UCSD-AML1 (cell line): Measurements from ENCODE around the gene NFKBIA.
"Not testable (repeated sequence)": the region's sequence is repeated elsewhere in the genome, so short reads cannot be mapped to it uniquely, and the experiment has no call there.

Experiments used
- DNase-seq: peaks from one replicate; lab custom pipeline; 2025; ENCODE audit not compliant: unreplicated experiment; lab: John Stamatoyannopoulos, UW

NFKBIA gene, protein sequence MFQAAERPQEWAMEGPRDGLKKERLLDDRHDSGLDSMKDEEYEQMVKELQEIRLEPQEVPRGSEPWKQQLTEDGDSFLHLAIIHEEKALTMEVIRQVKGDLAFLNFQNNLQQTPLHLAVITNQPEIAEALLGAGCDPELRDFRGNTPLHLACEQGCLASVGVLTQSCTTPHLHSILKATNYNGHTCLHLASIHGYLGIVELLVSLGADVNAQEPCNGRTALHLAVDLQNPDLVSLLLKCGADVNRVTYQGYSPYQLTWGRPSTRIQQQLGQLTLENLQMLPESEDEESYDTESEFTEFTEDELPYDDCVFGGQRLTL

DNA sequence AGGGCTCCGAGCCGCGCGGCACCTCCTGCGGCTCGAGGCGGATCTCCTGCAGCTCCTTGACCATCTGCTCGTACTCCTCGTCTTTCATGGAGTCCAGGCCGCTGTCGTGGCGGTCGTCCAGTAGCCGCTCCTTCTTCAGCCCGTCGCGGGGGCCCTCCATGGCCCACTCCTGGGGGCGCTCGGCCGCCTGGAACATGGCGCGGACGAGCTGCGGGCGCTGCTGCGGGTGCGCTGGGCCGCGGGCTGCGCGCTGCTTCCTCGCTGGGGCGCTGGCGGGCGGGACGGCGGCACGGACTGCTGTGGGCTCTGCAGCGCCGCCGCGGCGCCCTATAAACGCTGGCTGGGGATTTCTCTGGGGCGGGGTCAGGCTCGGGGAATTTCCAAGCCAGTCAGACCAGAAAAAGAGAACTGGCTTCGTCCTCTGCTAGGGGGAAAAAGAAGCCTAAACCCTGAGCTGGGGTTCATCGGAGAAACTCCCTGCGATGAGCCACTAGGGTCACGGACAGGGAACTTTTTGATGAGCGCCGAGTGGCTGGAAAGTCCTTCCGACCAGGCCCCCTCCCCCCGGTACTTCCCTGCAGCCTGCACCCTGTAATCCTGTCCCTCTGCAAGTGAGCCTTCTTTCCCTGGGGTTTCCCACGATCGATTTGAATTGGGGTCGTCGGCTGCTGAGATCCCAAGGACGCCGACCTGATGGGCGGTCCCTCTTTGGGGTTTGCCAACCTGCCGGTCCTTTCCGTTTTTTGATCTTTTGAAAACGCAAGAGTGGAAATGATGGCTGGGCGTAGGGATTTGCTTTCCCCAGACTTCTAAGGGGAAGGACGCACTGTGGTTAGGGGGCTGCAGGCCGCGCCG lies at the start of gene NFKBIA:
Gene NFKBIA (minus strand): TSS at position 301 of the 855 bp plus-strand sequence. CDS start 105 bp downstream, at position 196.
- peak; percentile 92 for DNase-seq

DNA sequence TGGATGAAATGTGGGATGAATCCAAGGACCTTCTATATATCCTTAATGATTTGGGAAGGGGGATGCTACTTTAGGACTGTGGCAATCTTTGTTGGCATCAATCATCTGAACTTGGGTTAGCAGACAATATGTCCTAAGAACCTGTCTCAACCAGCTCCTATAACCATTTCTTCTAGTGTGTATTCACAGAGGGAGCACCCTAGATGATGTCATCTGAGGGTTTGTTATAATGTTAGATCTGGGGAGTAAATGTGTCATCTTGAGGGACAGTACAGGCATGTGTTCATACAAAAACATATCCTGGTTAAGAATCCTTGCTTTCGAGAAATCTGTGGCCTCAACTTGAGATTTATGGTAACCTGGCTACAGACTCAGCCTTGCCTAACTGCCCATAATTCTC lies 41.9 kb upstream of the NFKBIA start:
- no peak for DNase-seq

DNA sequence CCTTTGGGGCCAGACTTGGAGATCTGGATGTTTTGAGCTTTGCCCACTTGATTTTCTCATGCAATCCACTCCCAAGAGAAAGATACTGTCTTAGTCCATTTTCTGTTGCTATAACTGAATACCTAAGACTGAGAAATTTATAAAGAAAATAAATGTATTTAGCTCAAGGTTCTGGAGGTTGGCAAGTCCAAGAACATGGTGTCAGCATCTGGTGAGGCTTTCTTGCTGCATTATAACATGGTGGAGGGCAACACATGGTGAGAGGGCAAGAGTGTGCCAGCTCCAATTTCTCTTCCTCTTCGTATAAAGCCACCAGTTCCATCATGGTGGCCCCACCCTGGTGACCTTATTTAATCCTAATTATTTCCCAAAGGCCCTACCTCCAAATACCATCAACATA lies 39.6 kb upstream of the NFKBIA start:
- DNase-seq: no peak

DNA sequence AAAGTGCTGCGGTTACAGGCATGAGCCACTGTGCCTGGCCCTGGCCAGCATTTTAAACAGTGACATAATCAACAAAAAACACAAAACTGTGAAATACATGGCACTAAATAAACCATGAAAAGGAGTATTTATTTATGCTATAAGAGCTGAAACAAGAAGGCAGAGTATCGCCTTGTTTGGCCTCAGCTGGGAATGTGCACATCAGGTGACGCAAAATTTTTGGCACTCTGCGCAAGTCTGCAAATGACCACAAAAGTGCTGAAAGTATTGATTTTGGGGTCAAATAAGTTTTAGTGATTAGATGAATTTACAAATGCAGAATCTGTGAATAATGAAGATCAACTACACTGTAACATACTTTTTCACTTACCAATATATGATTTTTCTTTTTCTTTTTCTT lies 36.6 kb upstream of the NFKBIA start:
- no peak for DNase-seq

DNA sequence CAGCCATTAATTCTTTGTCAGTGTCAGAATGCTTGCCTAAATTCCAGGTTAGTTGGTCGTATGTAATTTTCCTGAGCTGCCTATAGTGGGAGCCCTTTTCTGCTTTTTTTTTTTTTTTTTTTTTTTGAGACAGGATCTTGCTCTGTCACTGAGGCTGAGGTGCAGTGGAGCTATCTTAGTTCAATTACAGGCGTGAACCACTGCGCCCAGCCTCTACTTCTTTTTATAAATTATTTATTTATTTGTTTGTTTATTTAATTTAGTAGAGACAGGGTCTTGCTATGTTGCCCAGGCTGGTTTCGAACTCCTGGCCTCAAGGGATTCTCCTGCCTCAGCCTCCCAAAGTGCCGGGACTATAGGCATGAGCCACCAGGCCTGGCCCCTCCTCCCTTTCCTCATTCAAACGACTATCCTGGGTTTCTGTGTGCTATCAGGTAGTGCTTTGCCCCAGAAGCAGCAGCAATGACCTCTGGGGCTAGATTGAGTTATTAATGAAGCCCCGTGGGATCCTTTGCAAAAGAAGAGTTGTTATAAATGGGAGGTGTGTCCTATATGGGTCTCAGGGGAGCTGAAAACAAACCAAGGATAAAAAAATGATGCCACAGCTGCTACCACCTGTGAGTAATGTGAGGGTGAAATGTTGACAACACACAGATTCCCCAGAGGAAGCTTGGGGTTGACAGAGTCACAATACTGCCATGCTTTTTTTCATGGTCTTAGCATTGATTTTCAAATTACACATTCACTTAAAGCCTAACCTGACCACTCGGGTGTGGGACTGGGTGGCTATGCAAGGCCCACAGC lies 34.6 kb upstream of the NFKBIA start:
- DNase-seq: no peak

DNA sequence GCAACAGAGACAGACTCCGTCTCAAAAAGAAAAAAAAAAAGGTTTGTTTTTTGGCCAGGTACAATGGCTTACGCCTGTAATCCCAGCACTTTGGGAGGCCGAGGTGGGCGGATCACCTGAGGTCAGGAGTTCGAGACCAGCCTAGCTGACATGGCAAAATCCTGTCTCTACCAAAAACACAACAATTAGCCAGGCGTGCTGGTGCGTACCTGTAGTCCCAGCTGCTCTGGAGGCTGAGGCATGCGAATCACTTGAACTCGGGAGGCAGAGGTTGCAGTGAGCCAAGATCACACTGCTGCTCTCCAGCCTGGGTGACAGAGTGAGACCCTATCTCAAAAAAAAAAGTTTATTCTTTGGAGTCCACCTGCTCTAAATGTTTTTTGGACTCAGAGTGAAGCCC lies 33.9 kb upstream of the NFKBIA start:
- not testable (repeated sequence) for DNase-seq

DNA sequence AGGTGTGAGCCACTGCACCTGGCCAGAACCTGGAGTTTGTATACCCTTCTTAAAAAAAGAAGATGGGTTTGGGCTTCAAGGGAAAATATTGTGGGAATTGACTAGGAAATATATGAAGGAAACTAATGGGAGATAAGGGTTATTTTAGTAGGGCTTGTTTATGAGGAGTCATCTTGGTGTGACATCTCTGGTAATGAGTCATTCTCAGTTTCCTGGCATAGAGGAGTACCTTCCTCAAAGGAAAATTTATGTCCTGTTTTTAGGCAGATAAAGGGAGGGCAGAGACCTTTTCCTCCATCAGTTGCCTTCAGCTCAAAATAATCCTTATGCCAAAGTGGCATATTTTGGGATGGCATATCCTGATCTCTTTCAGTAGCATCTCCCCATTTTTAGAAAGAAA lies 30.6 kb upstream of the NFKBIA start:
- DNase-seq: no peak

DNA sequence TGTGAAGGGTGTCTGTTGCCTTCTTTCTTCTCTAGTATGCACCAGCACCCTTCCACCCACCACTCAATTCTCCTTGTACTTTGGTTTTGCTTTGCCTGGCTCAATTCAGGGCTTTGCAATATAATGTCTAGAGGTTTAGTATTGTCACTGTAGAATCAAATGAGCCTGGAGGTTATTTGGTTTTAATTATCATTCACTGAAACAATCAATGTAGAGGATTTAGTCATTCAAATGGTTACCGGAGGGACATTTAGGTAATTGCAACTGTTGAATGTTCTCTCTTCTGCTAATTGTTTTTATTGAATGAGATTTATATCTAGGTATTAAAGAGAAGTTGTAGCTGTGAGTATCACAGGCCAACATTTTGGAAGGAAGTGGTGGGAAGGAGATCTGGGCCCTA lies 29.3 kb upstream of the NFKBIA start:
- DNase-seq: no peak

DNA sequence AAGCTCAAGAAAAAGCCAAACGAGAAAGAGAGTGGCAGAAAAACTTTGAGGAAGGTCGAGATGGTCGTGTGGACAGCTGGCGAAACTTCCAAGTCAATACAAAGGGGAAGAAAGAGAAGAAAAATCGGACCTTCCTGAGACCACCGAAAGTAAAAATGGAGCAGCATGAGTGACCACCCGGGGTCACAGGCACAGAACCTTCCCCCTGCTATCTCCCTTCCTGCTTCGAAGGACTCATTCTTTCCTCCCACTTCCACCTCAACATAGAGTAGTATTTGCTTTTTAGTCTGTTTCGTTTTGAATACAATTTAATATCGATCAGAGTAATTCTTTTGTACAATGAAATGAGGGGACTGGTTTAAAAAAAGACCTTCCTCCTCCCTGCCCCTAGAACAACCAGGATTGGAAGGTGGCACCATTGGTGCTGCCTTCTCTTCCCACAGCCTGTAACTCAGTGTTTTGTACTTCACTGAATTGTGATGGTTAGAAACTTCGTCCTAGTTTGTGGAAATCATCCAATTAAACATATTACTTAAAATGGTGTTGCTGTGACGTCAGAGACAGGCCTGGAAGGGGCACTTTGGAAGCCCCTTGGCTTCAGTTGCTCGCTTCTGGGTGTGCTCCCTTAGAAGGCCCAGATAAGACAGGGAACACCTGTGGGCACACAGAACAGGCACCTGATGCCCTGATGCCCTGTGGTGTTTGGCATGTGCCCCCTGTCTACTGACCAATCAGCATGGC lies 26.1 kb upstream of the NFKBIA start:
- no peak for DNase-seq

DNA sequence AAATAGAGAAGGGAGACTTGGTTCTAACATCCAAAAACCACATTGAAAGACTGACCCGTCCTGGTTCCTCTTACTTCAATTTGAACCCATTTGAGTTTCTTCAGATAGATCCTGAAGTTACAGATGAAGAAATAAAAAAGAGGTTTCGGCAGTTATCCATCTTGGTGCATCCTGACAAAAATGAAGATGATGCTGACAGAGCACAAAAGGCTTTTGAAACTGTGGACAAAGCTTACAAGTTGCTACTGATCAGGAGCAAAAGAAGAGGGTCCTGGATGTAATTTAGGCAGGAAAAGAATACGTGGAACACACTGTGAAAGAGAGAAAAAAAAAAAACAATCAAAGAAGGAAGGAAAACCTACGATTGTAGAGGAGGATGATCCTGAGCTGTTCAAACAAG lies 25.4 kb upstream of the NFKBIA start:
- DNase-seq: no peak

DNA sequence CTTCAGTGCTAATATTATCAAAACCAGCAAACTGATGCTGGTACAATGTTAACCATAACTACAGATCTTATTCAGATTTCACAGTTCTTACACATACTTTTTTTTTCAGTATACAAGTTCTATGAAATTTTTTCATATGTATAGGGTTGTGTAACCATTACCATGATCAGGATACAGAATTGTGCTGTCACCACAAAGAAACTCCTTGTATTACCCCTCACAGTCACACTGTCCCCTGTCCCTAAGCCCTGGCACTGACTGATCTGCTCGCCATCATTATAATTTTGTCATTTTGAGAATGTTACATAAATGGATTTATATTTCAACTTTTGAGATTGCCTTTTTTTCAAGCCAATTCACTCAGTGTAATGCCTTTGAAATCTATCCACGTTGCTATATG lies 21.3 kb upstream of the NFKBIA start:
- DNase-seq: no peak

DNA sequence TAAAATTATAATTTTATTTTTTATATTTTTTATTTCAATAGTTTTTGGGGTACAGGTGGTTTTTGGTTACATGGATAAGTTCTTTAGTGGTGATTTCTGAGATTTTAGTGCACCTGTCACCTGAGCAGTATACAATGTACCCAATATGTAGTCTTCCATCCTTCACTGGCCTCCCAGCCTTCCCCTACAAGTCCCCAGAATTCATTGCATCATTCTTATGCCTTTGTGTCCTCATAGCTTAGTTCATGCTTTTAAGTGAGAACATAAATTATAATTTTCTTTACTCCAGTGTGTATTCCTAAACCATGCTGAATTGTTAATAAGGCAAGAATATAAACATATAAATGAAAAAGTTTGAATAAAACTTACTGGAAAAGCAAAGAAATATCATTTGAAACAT lies 19.1 kb upstream of the NFKBIA start:
- no peak for DNase-seq

DNA sequence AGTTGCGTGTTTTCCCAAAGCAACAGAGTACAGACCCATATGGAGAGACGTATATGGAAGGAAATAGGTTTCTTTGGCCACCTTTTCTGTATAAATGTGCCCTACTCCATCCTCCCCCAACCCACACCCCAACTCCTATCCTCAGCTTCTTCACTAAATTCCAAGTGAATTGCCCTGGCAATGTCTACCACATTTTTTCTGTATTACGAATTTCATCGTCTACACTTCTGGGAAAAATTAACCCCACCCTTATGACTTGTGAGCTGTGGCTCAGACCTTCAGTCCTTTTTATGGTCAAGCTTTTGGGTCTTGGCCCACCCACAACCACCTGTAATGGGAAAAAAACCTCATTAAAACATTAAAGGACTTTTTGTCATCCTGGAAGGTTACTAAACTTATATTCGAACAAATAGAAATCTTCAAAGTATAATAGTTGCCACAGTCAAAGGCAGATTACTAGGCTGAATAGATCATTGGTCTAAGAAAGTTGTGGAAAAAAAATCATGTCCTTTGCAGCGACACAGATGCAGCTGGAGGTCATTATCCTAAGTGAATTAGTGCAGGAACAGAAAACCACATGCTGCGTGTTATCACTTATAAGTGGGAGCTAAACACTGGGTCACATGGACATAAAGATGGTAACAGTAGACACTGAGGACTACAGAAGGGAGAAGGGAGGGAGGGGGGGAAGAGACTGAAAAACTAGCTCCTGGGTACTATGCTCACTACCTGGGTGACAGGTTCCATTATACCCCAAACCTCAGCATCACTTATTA lies 15.7 kb upstream of the NFKBIA start:
- no peak for DNase-seq

DNA sequence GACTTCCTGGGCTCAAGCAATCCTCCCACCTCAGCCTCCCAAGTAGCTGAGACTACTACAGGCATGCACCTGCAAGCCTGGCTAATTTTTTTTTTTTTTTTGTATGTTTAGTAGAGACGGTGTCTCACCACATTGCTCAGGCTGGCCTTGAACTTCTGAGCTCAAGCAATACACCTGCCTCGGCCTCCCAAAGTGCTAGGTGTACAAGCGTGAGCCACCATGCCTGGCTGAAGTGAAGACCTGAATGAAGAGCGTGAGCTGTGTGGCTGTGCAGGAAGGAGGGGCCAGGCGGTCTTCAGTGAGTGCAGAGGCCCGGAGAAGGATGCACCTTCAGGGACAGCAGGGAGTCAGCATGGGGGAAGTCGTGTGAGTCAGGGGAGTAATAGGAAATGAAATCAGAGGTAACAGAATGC lies 14.9 kb upstream of the NFKBIA start:
- DNase-seq: no peak

DNA sequence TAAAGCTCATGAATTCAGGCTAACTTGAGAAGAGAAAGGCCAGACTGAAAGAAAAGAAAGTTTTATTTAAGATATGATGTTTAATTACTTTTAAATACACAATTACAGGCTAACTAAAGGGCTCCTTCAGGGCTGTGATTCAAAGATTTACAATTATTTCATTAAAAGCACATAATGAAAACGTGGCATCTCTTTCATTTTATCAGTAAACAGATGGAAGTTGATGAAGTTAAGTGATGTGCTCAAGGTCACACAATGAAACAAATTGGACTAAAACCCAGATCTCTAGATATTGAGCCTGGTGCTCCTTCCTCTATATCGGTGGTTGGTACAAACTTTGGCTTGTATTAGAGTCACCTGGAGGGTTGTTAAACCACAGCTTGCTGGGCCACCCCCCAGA lies 13.5 kb upstream of the NFKBIA start:
- DNase-seq: no peak

DNA sequence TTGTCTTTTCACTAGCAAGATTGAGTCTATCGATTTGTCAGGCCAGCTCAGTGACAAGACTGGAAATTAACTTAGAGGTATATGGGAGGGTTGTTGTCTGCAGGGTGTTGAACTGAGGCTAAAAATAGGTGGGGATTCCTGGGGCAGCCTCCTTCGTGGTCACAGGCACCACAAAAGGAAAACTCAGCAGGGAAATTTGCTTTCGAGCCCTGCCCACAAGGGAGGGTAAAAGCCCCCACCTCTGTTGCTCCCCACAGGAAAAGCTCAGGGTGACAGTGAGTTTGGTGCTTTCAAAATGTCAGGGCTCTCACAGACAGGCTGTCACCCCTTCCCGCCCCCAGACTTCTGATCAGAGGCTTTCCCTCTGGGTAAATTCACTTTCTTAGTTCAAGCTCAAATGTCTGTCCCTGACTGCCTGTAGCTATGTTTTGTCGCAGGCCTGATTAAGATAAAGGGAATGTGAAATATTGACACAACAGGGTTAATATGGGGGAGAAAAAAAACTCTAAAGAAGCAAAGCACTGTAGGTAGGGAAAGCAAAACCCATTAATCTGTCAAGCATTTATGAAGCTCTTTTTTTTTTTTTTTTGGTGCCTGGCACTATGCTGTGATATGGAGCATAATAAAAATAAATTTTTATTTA lies 11.7 kb upstream of the NFKBIA start:
- peak; percentile 53 for DNase-seq

DNA sequence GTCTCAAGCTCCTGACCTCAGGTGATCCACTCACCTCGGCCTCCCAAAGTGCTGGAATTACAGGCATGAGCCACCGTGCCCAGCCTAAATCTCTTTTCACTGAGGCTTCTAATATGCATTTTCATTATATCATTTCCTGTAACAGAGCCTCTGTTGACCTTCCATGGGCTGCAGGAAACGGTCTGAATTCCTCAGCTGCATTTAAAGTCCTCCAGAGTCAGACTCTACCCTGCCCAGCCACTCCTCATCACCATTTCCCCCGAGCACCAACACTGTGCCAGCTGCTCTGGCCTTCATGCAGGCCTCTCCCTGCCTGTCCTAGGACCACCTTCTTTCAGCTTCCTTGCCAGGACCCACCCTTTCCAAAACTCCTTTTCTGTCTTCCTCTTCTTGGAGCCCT lies 9.8 kb upstream of the NFKBIA start:
- DNase-seq: no peak

DNA sequence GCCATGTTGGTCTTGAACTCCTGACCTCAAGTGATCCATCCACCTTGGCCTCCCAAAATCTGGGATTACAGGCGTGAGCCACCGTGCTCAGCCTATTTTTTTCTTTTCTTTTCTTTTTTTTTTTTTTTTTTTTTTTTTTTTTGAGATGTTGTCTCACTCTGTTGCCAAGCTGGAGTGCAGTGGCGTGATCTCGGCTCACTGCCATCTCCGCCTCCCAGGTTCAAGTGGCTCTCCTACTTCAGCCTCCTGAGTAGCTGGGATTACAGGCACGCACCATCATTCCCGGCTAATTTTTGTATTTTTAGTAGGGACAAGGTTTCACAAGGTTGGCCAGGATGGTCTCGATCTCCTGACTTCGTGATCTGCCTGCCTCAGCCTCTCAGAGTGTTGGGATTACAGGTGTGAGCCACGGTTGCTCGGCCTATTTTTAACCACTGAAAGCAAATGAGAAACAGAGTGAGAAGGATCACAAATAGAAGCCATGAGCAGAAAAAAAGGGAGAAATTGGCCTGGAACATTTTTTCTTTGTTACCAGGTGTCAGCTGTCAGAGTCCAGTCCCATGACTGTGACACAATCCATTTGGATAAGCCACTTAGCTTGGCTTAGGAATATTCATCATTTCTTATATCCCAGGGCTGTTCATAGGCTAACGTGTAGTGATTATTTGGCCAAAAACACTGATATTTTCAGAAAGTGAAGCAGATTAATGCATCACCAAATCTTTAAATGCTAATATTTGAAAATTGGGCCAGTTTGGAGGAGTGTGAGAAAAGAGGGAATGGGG lies 7.9 kb upstream of the NFKBIA start:
- DNase-seq: no peak

DNA sequence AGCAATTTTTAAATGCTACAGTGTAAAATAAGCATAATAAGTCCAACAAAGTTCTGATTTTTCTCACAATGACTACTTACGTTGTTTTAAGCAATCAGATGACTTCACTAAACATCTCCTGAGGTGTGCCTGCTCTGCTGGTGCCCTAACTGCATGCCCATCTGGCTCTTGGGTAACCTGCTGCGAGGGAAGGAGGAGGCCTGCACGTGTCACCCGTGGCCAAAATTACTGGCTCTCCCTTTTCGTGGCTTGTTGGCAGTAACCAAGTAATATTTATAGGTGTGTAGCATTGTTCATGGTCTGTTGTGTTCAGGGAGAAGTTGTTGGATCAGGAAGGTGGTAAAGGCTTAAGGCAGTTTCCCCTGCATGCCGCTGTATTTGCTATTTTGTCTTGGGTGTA lies 6.3 kb upstream of the NFKBIA start:
- DNase-seq: no peak
